ENCODE data around the gene CREBBP.

GRCh38 chr16:3769942-3770341 lies 110.6 kb downstream of the CREBBP start:
- TF ChIP-seq EZH2 (IDR thresholded peaks at IDR 0.05) (no peak), POLR2AphosphoS5 (IDR thresholded peaks at IDR 0.05; ENCODE audit: borderline replicate concordance, low read depth, low read length) (no peak)

Measured in SK-N-MC (cell line).